Effector CD8-positive, alpha-beta T cell (primary cell): Measurements from ENCODE around the gene A1CF.
"Not testable (repeated sequence)": the region's sequence is repeated elsewhere in the genome, so short reads cannot be mapped to it uniquely, and the experiment has no call there.

Experiments used
- DNase-seq: peaks from one replicate; lab custom pipeline; 2025; lab: John Stamatoyannopoulos, UW

A1CF gene

GRCh38 chr10:50788951-50789945, 96.2 kb downstream of the A1CF start:
- no peak for DNase-seq

GRCh38 chr10:50787962-50788361, 97.5 kb downstream of the A1CF start:
- DNase-seq: not testable (repeated sequence)

GRCh38 chr10:50782017-50782416, 103.4 kb downstream of the A1CF start:
- DNase-seq: not testable (repeated sequence)

- not testable (repeated sequence) for DNase-seq
Measured at GRCh38 chr10:50780036-50780435, 105.4 kb downstream of the A1CF start.

GRCh38 chr10:50774868-50775267, 110.6 kb downstream of the A1CF start:
- DNase-seq: not testable (repeated sequence)

GRCh38 chr10:50772042-50772441, 113.4 kb downstream of the A1CF start:
- DNase-seq: not testable (repeated sequence)

GRCh38 chr10:50766774-50767513, 118.5 kb downstream of the A1CF start:
- not testable (repeated sequence) for DNase-seq
